ENCODE data around the gene NHS.

DNA sequence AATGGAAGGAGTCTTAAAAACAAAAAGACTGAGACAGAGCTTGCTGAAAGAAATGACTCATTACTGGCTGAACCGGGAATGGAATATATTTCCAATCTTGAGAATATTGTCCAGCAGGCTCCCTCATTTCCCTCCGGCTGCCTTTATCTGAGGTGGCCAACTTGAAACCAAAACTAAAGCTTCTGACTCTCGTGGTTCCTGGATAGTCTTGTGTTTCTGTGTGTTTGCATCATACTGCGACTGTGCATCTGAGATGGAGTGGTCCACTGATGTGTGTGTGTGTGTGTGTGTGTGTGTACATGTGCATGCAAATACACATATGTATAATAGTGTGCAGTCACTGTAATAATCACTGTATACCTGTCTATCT, 216.7 kb downstream of the NHS start:
- TF ChIP-seq POLR2A (IDR thresholded peaks at IDR 0.05) (no peak), POLR2AphosphoS5 (IDR thresholded peaks at IDR 0.05) (no peak)
- TF ChIP-seq, protein P1, sequence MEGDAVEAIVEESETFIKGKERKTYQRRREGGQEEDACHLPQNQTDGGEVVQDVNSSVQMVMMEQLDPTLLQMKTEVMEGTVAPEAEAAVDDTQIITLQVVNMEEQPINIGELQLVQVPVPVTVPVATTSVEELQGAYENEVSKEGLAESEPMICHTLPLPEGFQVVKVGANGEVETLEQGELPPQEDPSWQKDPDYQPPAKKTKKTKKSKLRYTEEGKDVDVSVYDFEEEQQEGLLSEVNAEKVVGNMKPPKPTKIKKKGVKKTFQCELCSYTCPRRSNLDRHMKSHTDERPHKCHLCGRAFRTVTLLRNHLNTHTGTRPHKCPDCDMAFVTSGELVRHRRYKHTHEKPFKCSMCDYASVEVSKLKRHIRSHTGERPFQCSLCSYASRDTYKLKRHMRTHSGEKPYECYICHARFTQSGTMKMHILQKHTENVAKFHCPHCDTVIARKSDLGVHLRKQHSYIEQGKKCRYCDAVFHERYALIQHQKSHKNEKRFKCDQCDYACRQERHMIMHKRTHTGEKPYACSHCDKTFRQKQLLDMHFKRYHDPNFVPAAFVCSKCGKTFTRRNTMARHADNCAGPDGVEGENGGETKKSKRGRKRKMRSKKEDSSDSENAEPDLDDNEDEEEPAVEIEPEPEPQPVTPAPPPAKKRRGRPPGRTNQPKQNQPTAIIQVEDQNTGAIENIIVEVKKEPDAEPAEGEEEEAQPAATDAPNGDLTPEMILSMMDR (IDR thresholded peaks at IDR 0.05 in 8 of 11, conservative IDR thresholded peaks at IDR 0.05 in 3 of 11), result no peak
